HepG2 (cell line): Measurements from ENCODE around the gene VEGFA. TPM values are rescaled to one million over a fixed set of nuclear protein-coding genes. Genes with fewer than 3 reads are reported as not detected.

Experiments used
- FIP1L1 ChIP-seq: fragments of 200-400 bp; formaldehyde crosslinking; IDR thresholded peaks from 2 replicates; pipeline ENCODE4 v1.6.1; 2018; ENCODE audit warnings: low read depth, mild to moderate bottlenecking, low read length, moderate library complexity, borderline replicate concordance; ENCODE audit not compliant: insufficient read depth
- KAT7 ChIP-seq: IDR thresholded peaks from 2 replicates; pipeline ENCODE4 v1.6.1; 2018; ENCODE audit warnings: borderline replicate concordance, missing compliant biosample characterization
- KLF11 ChIP-seq: IDR thresholded peaks from 2 replicates; pipeline ENCODE4 v1.6.1; 2016; ENCODE audit warnings: missing compliant biosample characterization
- SP140L ChIP-seq: sonication (generic); formaldehyde crosslinking; IDR thresholded peaks from 2 replicates; pipeline ENCODE4 v1.4.0; 2020; ENCODE audit warnings: missing genetic modification reagents, borderline replicate concordance
- XRCC5 ChIP-seq: fragments of 200-400 bp; formaldehyde crosslinking; optimal IDR thresholded peaks from 2 replicates; pipeline ENCODE3; 2017; ENCODE audit warnings: mild to moderate bottlenecking, low read length
- ZNF333 ChIP-seq: sonication (generic); formaldehyde crosslinking; IDR thresholded peaks from 2 replicates; pipeline ENCODE4 v1.4.0; 2020; ENCODE audit warnings: mild to moderate bottlenecking, missing genetic modification reagents, borderline replicate concordance
- ZNF432 ChIP-seq: sonication (generic); formaldehyde crosslinking; IDR thresholded peaks from 2 replicates; pipeline ENCODE4 v1.5.0; 2020; ENCODE audit warnings: missing genetic modification reagents, mild to moderate bottlenecking, borderline replicate concordance
- ZNF468 ChIP-seq: sonication (generic); formaldehyde crosslinking; IDR thresholded peaks from 2 replicates; pipeline ENCODE4 v1.8.0; 2022; ENCODE audit warnings: mild to moderate bottlenecking, moderate library complexity, missing genetic modification reagents
- ZNF678 ChIP-seq: sonication (generic); formaldehyde crosslinking; IDR thresholded peaks from 2 replicates; pipeline ENCODE4 v1.4.0; 2020; ENCODE audit warnings: mild to moderate bottlenecking, missing genetic modification reagents
- ZNF75D ChIP-seq: sonication (generic); formaldehyde crosslinking; IDR thresholded peaks from 2 replicates; pipeline ENCODE4 v1.8.1; 2023; ENCODE audit warnings: missing genetic modification reagents, mild to moderate bottlenecking, borderline replicate concordance
- ZNF816 ChIP-seq: sonication (generic); formaldehyde crosslinking; IDR thresholded peaks from 2 replicates; pipeline ENCODE4 v1.8.0; 2022; ENCODE audit warnings: missing genetic modification reagents, mild to moderate bottlenecking, borderline replicate concordance
- ZNF83 ChIP-seq: sonication (generic); formaldehyde crosslinking; IDR thresholded peaks from 2 replicates; pipeline ENCODE4 v1.4.0; 2020; ENCODE audit warnings: missing genetic modification reagents, mild to moderate bottlenecking, borderline replicate concordance
- polyA plus RNA-seq, 8 experiments: library from polyadenylated mRNA; depleted of rRNA in 3 of 8; stranded (reverse) in 7 of 8; unstranded in 1 of 8; fragments of >200 nt; fragmentation: Illumina TruSeq in 4 of 8; extraction: Trizol in 4 of 8; gene quantifications; 2 replicates each; pipeline versions ENCODE4 v1.2.1 to v1.2.3, GENCODE V29; 2011 to 2016; ENCODE audit warnings: low read depth in 4 of 8, missing spikeins in 1 of 8, mixed read lengths in 1 of 8; ENCODE audit not compliant: insufficient read depth in 1 of 8
- total RNA-seq, 5 experiments: library from RNA; depleted of rRNA; stranded (reverse); fragments of >200 nt; fragmentation: Illumina TruSeq; extraction: Trizol; gene quantifications; 2 replicates each; pipeline ENCODE4 v1.2.3, GENCODE V29; 2016; ENCODE audit warnings: low read depth in 1 of 5
- TF ChIP-seq, protein P1 (sequence below): sonication (generic); formaldehyde crosslinking; IDR thresholded peaks from 2 replicates; pipeline ENCODE4 v1.9.0; 2021; ENCODE audit warnings: mild to moderate bottlenecking, missing genetic modification reagents
- TF ChIP-seq, protein P2 (sequence below): fragments of 450-650 bp; IDR thresholded peaks from 2 replicates; pipeline ENCODE4 v1.6.1; 2017
- TF ChIP-seq, protein P3 (sequence below): sonication (generic); formaldehyde crosslinking; IDR thresholded peaks from 2 replicates; pipeline ENCODE4 v1.8.0; 2022; ENCODE audit warnings: missing genetic modification reagents, mild to moderate bottlenecking, borderline replicate concordance
- TF ChIP-seq, protein P4 (sequence below): IDR thresholded peaks from 2 replicates; pipeline ENCODE4 v1.6.1; 2016; ENCODE audit warnings: mild to moderate bottlenecking
- TF ChIP-seq, protein P5 (sequence below): sonication (generic); formaldehyde crosslinking; IDR thresholded peaks from 2 replicates; pipeline ENCODE4 v1.8.0; 2022; ENCODE audit warnings: missing genetic modification reagents, low read depth, mild to moderate bottlenecking, borderline replicate concordance

VEGFA gene
- total and polyA plus RNA-seq, 2 of the 13 experiments (the other 11 are each of a cell fraction or from before 2014, with no cell fraction given): 68.1 to 629 TPM

DNA sequence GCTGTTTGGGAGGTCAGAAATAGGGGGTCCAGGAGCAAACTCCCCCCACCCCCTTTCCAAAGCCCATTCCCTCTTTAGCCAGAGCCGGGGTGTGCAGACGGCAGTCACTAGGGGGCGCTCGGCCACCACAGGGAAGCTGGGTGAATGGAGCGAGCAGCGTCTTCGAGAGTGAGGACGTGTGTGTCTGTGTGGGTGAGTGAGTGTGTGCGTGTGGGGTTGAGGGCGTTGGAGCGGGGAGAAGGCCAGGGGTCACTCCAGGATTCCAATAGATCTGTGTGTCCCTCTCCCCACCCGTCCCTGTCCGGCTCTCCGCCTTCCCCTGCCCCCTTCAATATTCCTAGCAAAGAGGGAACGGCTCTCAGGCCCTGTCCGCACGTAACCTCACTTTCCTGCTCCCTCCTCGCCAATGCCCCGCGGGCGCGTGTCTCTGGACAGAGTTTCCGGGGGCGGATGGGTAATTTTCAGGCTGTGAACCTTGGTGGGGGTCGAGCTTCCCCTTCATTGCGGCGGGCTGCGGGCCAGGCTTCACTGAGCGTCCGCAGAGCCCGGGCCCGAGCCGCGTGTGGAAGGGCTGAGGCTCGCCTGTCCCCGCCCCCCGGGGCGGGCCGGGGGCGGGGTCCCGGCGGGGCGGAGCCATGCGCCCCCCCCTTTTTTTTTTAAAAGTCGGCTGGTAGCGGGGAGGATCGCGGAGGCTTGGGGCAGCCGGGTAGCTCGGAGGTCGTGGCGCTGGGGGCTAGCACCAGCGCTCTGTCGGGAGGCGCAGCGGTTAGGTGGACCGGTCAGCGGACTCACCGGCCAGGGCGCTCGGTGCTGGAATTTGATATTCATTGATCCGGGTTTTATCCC is at the start of gene VEGFA (continued):
- TF ChIP-seq, protein P1, sequence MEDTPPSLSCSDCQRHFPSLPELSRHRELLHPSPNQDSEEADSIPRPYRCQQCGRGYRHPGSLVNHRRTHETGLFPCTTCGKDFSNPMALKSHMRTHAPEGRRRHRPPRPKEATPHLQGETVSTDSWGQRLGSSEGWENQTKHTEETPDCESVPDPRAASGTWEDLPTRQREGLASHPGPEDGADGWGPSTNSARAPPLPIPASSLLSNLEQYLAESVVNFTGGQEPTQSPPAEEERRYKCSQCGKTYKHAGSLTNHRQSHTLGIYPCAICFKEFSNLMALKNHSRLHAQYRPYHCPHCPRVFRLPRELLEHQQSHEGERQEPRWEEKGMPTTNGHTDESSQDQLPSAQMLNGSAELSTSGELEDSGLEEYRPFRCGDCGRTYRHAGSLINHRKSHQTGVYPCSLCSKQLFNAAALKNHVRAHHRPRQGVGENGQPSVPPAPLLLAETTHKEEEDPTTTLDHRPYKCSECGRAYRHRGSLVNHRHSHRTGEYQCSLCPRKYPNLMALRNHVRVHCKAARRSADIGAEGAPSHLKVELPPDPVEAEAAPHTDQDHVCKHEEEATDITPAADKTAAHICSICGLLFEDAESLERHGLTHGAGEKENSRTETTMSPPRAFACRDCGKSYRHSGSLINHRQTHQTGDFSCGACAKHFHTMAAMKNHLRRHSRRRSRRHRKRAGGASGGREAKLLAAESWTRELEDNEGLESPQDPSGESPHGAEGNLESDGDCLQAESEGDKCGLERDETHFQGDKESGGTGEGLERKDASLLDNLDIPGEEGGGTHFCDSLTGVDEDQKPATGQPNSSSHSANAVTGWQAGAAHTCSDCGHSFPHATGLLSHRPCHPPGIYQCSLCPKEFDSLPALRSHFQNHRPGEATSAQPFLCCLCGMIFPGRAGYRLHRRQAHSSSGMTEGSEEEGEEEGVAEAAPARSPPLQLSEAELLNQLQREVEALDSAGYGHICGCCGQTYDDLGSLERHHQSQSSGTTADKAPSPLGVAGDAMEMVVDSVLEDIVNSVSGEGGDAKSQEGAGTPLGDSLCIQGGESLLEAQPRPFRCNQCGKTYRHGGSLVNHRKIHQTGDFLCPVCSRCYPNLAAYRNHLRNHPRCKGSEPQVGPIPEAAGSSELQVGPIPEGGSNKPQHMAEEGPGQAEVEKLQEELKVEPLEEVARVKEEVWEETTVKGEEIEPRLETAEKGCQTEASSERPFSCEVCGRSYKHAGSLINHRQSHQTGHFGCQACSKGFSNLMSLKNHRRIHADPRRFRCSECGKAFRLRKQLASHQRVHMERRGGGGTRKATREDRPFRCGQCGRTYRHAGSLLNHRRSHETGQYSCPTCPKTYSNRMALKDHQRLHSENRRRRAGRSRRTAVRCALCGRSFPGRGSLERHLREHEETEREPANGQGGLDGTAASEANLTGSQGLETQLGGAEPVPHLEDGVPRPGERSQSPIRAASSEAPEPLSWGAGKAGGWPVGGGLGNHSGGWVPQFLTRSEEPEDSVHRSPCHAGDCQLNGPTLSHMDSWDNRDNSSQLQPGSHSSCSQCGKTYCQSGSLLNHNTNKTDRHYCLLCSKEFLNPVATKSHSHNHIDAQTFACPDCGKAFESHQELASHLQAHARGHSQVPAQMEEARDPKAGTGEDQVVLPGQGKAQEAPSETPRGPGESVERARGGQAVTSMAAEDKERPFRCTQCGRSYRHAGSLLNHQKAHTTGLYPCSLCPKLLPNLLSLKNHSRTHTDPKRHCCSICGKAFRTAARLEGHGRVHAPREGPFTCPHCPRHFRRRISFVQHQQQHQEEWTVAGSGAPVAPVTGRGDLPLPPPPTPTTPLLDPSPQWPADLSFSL: peak; percentile 68; the same call in 1 of the 2 replicates
- TF ChIP-seq FIP1L1: no peak
- TF ChIP-seq ZNF333 (CRISPR knock-in tag): 0 out of 2 replicates have a peak, but pooled peaks have one; percentile 72
- TF ChIP-seq, protein P2, sequence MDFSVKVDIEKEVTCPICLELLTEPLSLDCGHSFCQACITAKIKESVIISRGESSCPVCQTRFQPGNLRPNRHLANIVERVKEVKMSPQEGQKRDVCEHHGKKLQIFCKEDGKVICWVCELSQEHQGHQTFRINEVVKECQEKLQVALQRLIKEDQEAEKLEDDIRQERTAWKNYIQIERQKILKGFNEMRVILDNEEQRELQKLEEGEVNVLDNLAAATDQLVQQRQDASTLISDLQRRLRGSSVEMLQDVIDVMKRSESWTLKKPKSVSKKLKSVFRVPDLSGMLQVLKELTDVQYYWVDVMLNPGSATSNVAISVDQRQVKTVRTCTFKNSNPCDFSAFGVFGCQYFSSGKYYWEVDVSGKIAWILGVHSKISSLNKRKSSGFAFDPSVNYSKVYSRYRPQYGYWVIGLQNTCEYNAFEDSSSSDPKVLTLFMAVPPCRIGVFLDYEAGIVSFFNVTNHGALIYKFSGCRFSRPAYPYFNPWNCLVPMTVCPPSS: no peak
- TF ChIP-seq SP140L (CRISPR knock-in tag): 0 out of 2 replicates have a peak, but pooled peaks have one; percentile 23
- TF ChIP-seq, protein P3, sequence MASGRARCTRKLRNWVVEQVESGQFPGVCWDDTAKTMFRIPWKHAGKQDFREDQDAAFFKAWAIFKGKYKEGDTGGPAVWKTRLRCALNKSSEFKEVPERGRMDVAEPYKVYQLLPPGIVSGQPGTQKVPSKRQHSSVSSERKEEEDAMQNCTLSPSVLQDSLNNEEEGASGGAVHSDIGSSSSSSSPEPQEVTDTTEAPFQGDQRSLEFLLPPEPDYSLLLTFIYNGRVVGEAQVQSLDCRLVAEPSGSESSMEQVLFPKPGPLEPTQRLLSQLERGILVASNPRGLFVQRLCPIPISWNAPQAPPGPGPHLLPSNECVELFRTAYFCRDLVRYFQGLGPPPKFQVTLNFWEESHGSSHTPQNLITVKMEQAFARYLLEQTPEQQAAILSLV (CRISPR knock-in tag): no peak
- TF ChIP-seq ZNF75D (CRISPR knock-in tag): no peak
- TF ChIP-seq ZNF432 (CRISPR knock-in tag): peak; percentile 73; the same call in 1 of the 2 replicates
- TF ChIP-seq KLF11: peak; percentile 89
- TF ChIP-seq XRCC5: peak; percentile 53
- TF ChIP-seq ZNF83 (CRISPR knock-in tag): peak; percentile 62; the same call in 1 of the 2 replicates
- no peak for TF ChIP-seq KAT7
- TF ChIP-seq, protein P4, sequence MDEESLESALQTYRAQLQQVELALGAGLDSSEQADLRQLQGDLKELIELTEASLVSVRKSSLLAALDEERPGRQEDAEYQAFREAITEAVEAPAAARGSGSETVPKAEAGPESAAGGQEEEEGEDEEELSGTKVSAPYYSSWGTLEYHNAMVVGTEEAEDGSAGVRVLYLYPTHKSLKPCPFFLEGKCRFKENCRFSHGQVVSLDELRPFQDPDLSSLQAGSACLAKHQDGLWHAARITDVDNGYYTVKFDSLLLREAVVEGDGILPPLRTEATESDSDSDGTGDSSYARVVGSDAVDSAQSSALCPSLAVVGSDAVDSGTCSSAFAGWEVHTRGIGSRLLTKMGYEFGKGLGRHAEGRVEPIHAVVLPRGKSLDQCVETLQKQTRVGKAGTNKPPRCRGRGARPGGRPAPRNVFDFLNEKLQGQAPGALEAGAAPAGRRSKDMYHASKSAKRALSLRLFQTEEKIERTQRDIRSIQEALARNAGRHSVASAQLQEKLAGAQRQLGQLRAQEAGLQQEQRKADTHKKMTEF (CRISPR knock-in tag): peak; percentile 77
- TF ChIP-seq, protein P5, sequence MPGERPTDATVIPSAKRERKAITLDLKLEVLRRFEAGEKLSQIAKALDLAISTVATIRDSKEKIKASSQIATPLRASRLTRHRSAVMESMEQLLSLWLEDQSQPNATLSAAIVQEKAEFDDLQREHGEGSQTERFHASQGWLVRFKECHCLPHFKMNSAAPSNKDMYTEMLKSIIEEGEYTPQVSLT (CRISPR knock-in tag): no peak; the same call in 1 of the 2 replicates
- TF ChIP-seq ZNF816: no peak; the same call in 1 of the 2 replicates
- TF ChIP-seq ZNF678 (CRISPR knock-in tag): no peak; the same call in none of the 2 replicates
- TF ChIP-seq ZNF468 (CRISPR knock-in tag): no peak
